ENCODE data around the gene CEP19.

DNA sequence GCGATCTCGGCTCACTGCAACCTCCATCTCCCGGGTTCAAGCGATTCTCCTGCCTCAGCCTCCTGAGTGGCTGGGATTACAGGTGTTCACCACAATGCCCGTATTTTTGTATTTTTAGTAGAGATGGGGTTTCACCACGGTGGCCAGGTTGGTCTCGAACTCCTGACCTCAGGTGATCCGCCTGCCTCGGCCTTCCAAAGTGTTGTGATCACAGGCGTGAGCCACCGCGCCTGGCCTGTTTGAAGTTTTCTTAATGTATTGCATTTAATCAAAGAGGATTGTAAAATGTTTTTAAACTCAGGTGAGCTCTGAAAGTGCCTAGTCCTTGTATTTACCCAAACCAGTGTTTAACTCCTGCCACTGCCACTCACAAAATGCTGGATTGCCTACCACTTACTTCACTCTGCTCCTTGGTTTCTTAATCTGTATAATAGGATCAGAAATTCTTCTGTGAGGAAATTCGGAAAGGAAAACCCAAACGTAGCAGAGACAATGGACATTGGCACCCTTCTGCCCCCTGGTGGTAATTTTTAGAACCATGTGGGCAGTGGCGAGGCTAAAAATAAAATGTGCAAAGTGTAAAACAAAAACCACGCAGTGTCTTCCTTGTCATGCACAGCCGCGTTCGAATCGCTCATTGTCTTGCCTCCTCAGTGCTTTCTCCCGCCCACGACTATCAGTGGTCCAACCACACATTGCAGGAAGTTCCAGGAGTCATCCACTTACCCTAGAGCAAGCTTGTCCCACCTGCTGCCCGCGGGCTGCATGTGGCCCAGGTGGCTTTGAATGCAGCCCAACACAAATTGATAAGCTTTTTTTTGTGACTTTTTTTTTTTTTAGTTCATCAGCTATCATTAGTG is 27.3 kb downstream of the CEP19 start:
- TF ChIP-seq POLR2A (IDR thresholded peaks at IDR 0.05): no peak
- TF ChIP-seq, protein P1, sequence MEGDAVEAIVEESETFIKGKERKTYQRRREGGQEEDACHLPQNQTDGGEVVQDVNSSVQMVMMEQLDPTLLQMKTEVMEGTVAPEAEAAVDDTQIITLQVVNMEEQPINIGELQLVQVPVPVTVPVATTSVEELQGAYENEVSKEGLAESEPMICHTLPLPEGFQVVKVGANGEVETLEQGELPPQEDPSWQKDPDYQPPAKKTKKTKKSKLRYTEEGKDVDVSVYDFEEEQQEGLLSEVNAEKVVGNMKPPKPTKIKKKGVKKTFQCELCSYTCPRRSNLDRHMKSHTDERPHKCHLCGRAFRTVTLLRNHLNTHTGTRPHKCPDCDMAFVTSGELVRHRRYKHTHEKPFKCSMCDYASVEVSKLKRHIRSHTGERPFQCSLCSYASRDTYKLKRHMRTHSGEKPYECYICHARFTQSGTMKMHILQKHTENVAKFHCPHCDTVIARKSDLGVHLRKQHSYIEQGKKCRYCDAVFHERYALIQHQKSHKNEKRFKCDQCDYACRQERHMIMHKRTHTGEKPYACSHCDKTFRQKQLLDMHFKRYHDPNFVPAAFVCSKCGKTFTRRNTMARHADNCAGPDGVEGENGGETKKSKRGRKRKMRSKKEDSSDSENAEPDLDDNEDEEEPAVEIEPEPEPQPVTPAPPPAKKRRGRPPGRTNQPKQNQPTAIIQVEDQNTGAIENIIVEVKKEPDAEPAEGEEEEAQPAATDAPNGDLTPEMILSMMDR (IDR thresholded peaks at IDR 0.05 in 4 of 5, conservative IDR thresholded peaks at IDR 0.05 in 1 of 5): peak; percentile 81 to 91 (median 85)

All from gastrocnemius medialis (tissue), 4 donors.